ENCODE measurements around the gene LRRC4C.
A peak's percentile ranks its signal among the peaks of the same experiment; 100 is the strongest.

The LRRC4C gene

GRCh38 chr11:41457216-41458014 is 2.0 kb downstream of the LRRC4C start:
- in situ Hi-C loops (cut with HindIII; ENCODE audit: low pct_unique_long_range_greater_than_20kb, low sequenced_read_pairs) = no loop called here
- DNase-seq (ENCODE audit: low read depth in 1 of 2, low spot score in 1 of 2) = peak in 1 of 2 experiments; percentile 7
- TF ChIP-seq JUND (IDR thresholded peaks at IDR 0.05; ENCODE audit: low read depth) = no peak

- DNase-seq (ENCODE audit: low read depth in 1 of 2, low spot score in 1 of 2) = no peak
- in situ Hi-C loops (cut with HindIII; ENCODE audit: low pct_unique_long_range_greater_than_20kb, low sequenced_read_pairs) = no loop called here
- no peak for TF ChIP-seq JUND (IDR thresholded peaks at IDR 0.05; ENCODE audit: low read depth)
These were observed 3.2 kb downstream of the LRRC4C start for GRCh38 chr11:41456269-41456668.

GRCh38 chr11:41451011-41451410 is 8.4 kb downstream of the LRRC4C start:
- in situ Hi-C loops (cut with HindIII; ENCODE audit: low pct_unique_long_range_greater_than_20kb, low sequenced_read_pairs) = no loop called here
- TF ChIP-seq JUND (IDR thresholded peaks at IDR 0.05; ENCODE audit: low read depth) = no peak
- no peak for DNase-seq (ENCODE audit: low read depth in 1 of 2, low spot score in 1 of 2)

- in situ Hi-C loops (cut with HindIII; ENCODE audit: low pct_unique_long_range_greater_than_20kb, low sequenced_read_pairs) = no loop called here
- DNase-seq (ENCODE audit: low read depth in 1 of 2, low spot score in 1 of 2) = no peak
- TF ChIP-seq JUND (IDR thresholded peaks at IDR 0.05; ENCODE audit: low read depth) = no peak
These were observed 9.9 kb downstream of the LRRC4C start for GRCh38 chr11:41449483-41450050.

GRCh38 chr11:41446566-41446965 is 12.9 kb downstream of the LRRC4C start:
- no peak for TF ChIP-seq JUND (IDR thresholded peaks at IDR 0.05; ENCODE audit: low read depth)
- DNase-seq (ENCODE audit: low read depth in 1 of 2, low spot score in 1 of 2) = no peak
- in situ Hi-C loops (cut with HindIII; ENCODE audit: low pct_unique_long_range_greater_than_20kb, low sequenced_read_pairs) = no loop called here

GRCh38 chr11:41446107-41446506 is 13.3 kb downstream of the LRRC4C start:
- no peak for DNase-seq (ENCODE audit: low read depth in 1 of 2, low spot score in 1 of 2)
- TF ChIP-seq JUND (IDR thresholded peaks at IDR 0.05; ENCODE audit: low read depth) = no peak
- in situ Hi-C loops (cut with HindIII; ENCODE audit: low pct_unique_long_range_greater_than_20kb, low sequenced_read_pairs) = no loop called here

- no peak for DNase-seq (ENCODE audit: low read depth in 1 of 2, low spot score in 1 of 2)
- no peak for TF ChIP-seq JUND (IDR thresholded peaks at IDR 0.05; ENCODE audit: low read depth)
- in situ Hi-C loops (cut with HindIII; ENCODE audit: low pct_unique_long_range_greater_than_20kb, low sequenced_read_pairs) = no loop called here
These were observed 22.4 kb downstream of the LRRC4C start for GRCh38 chr11:41437006-41437490.

GRCh38 chr11:41435531-41435930 is 23.9 kb downstream of the LRRC4C start:
- in situ Hi-C loops (cut with HindIII; ENCODE audit: low pct_unique_long_range_greater_than_20kb, low sequenced_read_pairs) = no loop called here
- TF ChIP-seq JUND (IDR thresholded peaks at IDR 0.05; ENCODE audit: low read depth) = no peak
- no peak for DNase-seq (ENCODE audit: low read depth in 1 of 2, low spot score in 1 of 2)

GRCh38 chr11:41431784-41432183 is 27.7 kb downstream of the LRRC4C start:
- DNase-seq (ENCODE audit: low read depth in 1 of 2, low spot score in 1 of 2) = peak in 1 of 2 experiments; percentile 15
- TF ChIP-seq JUND (IDR thresholded peaks at IDR 0.05; ENCODE audit: low read depth) = no peak
- in situ Hi-C loops (cut with HindIII; ENCODE audit: low pct_unique_long_range_greater_than_20kb, low sequenced_read_pairs) = no loop called here

- in situ Hi-C loops (cut with HindIII; ENCODE audit: low pct_unique_long_range_greater_than_20kb, low sequenced_read_pairs) = no loop called here
- no peak for TF ChIP-seq JUND (IDR thresholded peaks at IDR 0.05; ENCODE audit: low read depth)
- no peak for DNase-seq (ENCODE audit: low read depth in 1 of 2, low spot score in 1 of 2)
These were observed 39.6 kb downstream of the LRRC4C start for GRCh38 chr11:41419901-41420300.

GRCh38 chr11:41414771-41415440 is 44.5 kb downstream of the LRRC4C start:
- in situ Hi-C loops (cut with HindIII; ENCODE audit: low pct_unique_long_range_greater_than_20kb, low sequenced_read_pairs) = no loop called here
- no peak for DNase-seq (ENCODE audit: low read depth in 1 of 2, low spot score in 1 of 2)
- no peak for TF ChIP-seq JUND (IDR thresholded peaks at IDR 0.05; ENCODE audit: low read depth)

- in situ Hi-C loops (cut with HindIII; ENCODE audit: low pct_unique_long_range_greater_than_20kb, low sequenced_read_pairs) = no loop called here
- TF ChIP-seq JUND (IDR thresholded peaks at IDR 0.05; ENCODE audit: low read depth) = no peak
- no peak for DNase-seq (ENCODE audit: low read depth in 1 of 2, low spot score in 1 of 2)
These were observed 45.6 kb downstream of the LRRC4C start for GRCh38 chr11:41413843-41414242.

- no peak for DNase-seq (ENCODE audit: low read depth in 1 of 2, low spot score in 1 of 2)
- in situ Hi-C loops (cut with HindIII; ENCODE audit: low pct_unique_long_range_greater_than_20kb, low sequenced_read_pairs) = no loop called here
- no peak for TF ChIP-seq JUND (IDR thresholded peaks at IDR 0.05; ENCODE audit: low read depth)
These were observed 53.6 kb downstream of the LRRC4C start for GRCh38 chr11:41405812-41406211.

All from T47D (cell line).